Karpas-422 (cell line): ENCODE results near the gene CDKN2B-AS1. TPM values are rescaled to one million over a fixed set of nuclear protein-coding genes. Genes with fewer than 3 reads are reported as not detected.

Experiments
- DNase-seq: peaks from one replicate; pipeline ENCODE4 v3.0.0-alpha.2; 2015
- H2AFZ ChIP-seq: fragments of 200-600 bp; sonication (generic); 2 replicates; pipeline ENCODE4 v1.6.1; 2014; ENCODE audit warnings: antibody characterized with exemption, low read length, mixed read lengths
- H3K27ac ChIP-seq: fragments of 200-600 bp; sonication (generic); 2 replicates; pipeline ENCODE4 v1.5.1; 2014; ENCODE audit warnings: mild to moderate bottlenecking, low read length, moderate library complexity
- H3K27me3 ChIP-seq: fragments of 200-600 bp; sonication (generic); 2 replicates; pipeline ENCODE4 v1.6.1; 2014; ENCODE audit warnings: low read length, mixed read lengths
- H3K36me3 ChIP-seq: fragments of 200-600 bp; sonication (generic); 2 replicates; pipeline ENCODE4 v1.6.1; 2014; ENCODE audit warnings: low read length, mixed read lengths; ENCODE audit not compliant: insufficient read depth
- H3K4me1 ChIP-seq: fragments of 200-600 bp; sonication (generic); 2 replicates; pipeline ENCODE4 v1.6.1; 2014; ENCODE audit warnings: mild to moderate bottlenecking, low read length, mixed read lengths
- H3K4me2 ChIP-seq: fragments of 200-600 bp; sonication (generic); 2 replicates; pipeline ENCODE4 v1.6.1; 2014; ENCODE audit warnings: low read length, low read depth, mild to moderate bottlenecking; ENCODE audit not compliant: poor library complexity, severe bottlenecking
- H3K4me3 ChIP-seq: fragments of 200-600 bp; sonication (generic); 2 replicates; pipeline ENCODE4 v1.5.1; 2014; ENCODE audit warnings: mild to moderate bottlenecking, antibody characterized with exemption, low read length, mixed read lengths
- H3K79me2 ChIP-seq: fragments of 200-600 bp; sonication (generic); 2 replicates; pipeline ENCODE4 v1.6.1; 2014; ENCODE audit warnings: mild to moderate bottlenecking, low read length, mixed read lengths
- H3K9ac ChIP-seq: fragments of 200-600 bp; sonication (generic); 2 replicates; pipeline ENCODE4 v1.6.0; 2014; ENCODE audit warnings: low read length
- H3K9me2 ChIP-seq: fragments of 200-600 bp; sonication (generic), shearing (Covaris generic); replicated peaks from 2 replicates; pipeline ENCODE4 v1.6.0; 2014; ENCODE audit warnings: mild to moderate bottlenecking, low read length, moderate library complexity; ENCODE audit not compliant: insufficient read depth
- H3K9me3 ChIP-seq: fragments of 300-700, 200-600 bp; sonication (generic); 2 replicates; pipeline ENCODE4 v1.6.1; 2014; ENCODE audit warnings: low read length, mixed read lengths
- H4K20me1 ChIP-seq: fragments of 200-600 bp; sonication (generic); 2 replicates; pipeline ENCODE4 v1.6.1; 2014; ENCODE audit warnings: mild to moderate bottlenecking, antibody characterized with exemption, low read length, low read depth; ENCODE audit not compliant: insufficient read depth
- total RNA-seq: library from RNA; depleted of rRNA; stranded (reverse); fragments of >200 nt; shearing (Covaris generic); gene quantifications from 2 replicates; pipeline ENCODE4 v1.2.3, GENCODE V29; 2014; ENCODE audit warnings: low replicate concordance

Gene CDKN2B-AS1
- total RNA-seq, 1 experiment from 2014 or later, result 35.3 TPM

GRCh38 chr9:22005702-22006606, 11.4 kb downstream of the CDKN2B-AS1 start:
- no peak overlapping the region for H2AFZ ChIP-seq
- H3K27me3 ChIP-seq, result no peaks in the 10 kb centered on the region
- H3K9me3 ChIP-seq, result no peaks in the 10 kb centered on the region
- no peak overlapping the region for H3K9ac ChIP-seq
- peaks cover 57% of the 10 kb centered on the region for H3K4me1 ChIP-seq
- peaks cover 82% of the 10 kb centered on the region for H3K79me2 ChIP-seq
- H3K9me2 ChIP-seq, result no peaks in the 10 kb centered on the region
- H3K4me2 ChIP-seq, result no peak overlapping the region
- H3K36me3 ChIP-seq, result no peaks in the 10 kb centered on the region
- H4K20me1 ChIP-seq, result no peaks in the 10 kb centered on the region
- DNase-seq, result no peak
- no peak overlapping the region for H3K4me3 ChIP-seq
- H3K27ac ChIP-seq, result no peak overlapping the region

- Histone ChIP-seq H3K9me2 (no peaks in the 10 kb centered on the region), H3K36me3 (peaks cover 10% of the 10 kb centered on the region), H3K4me1 (peaks cover 33% of the 10 kb centered on the region), H3K27me3 (no peaks in the 10 kb centered on the region), H3K4me3 (peak overlapping the region; percentile 82), H3K79me2 (peaks cover 79% of the 10 kb centered on the region), H2AFZ (peak overlapping the region; percentile 86; the same call in 1 of the 2 replicates), H3K27ac (peak overlapping the region; percentile 39), H4K20me1 (no peaks in the 10 kb centered on the region), H3K9me3 (no peaks in the 10 kb centered on the region), H3K9ac (peak overlapping the region; percentile 71), H3K4me2 (peak overlapping the region; percentile 97)
- DNase-seq, result no peak
Observed at GRCh38 chr9:22008384-22008716, 13.8 kb downstream of the CDKN2B-AS1 start.

GRCh38 chr9:22008717-22009505, 14.3 kb downstream of the CDKN2B-AS1 start, which contains the start of gene CDKN2B:
TSS of gene CDKN2B (minus strand) at chr9:22009305. CDS start at chr9:22008953, 352 bp downstream.
- H3K27me3 ChIP-seq, result no peaks in the 10 kb centered on the region
- no peaks in the 10 kb centered on the region for H4K20me1 ChIP-seq
- peak within 1 kb of the TSS; percentile 82 for H3K4me3 ChIP-seq
- peak within 1 kb of the TSS; percentile 86; the same call in 1 of the 2 replicates for H2AFZ ChIP-seq
- peaks cover 27% of the 10 kb centered on the region for H3K4me1 ChIP-seq
- H3K79me2 ChIP-seq, result peaks cover 79% of the 10 kb centered on the region
- no peaks in the 10 kb centered on the region for H3K9me2 ChIP-seq
- peak within 1 kb of the TSS; percentile 39 for H3K27ac ChIP-seq
- peak within 1 kb of the TSS; percentile 71 for H3K9ac ChIP-seq
- peak within 1 kb of the TSS; percentile 97 for H3K4me2 ChIP-seq
- no peaks in the 10 kb centered on the region for H3K9me3 ChIP-seq
- peak; percentile 96 for DNase-seq
- H3K36me3 ChIP-seq, result peaks cover 10% of the 10 kb centered on the region

- peak overlapping the region; percentile 68 for H3K9ac ChIP-seq
- DNase-seq, result no peak
- peak overlapping the region; percentile 2; the same call in 1 of the 2 replicates for H3K27ac ChIP-seq
- peak overlapping the region; percentile 22; the same call in 1 of the 2 replicates for H2AFZ ChIP-seq
- H3K4me3 ChIP-seq, result peak overlapping the region; percentile 82
- no peaks in the 10 kb centered on the region for H4K20me1 ChIP-seq
- H3K79me2 ChIP-seq, result peaks cover 73% of the 10 kb centered on the region
- no peaks in the 10 kb centered on the region for H3K9me3 ChIP-seq
- no peaks in the 10 kb centered on the region for H3K27me3 ChIP-seq
- H3K4me1 ChIP-seq, result peaks cover 22% of the 10 kb centered on the region
- H3K4me2 ChIP-seq, result peak overlapping the region; percentile 97
- no peaks in the 10 kb centered on the region for H3K9me2 ChIP-seq
- H3K36me3 ChIP-seq, result peaks cover 10% of the 10 kb centered on the region
Observed at GRCh38 chr9:22009506-22009867, 14.9 kb downstream of the CDKN2B-AS1 start.

GRCh38 chr9:22010866-22011625, 16.5 kb downstream of the CDKN2B-AS1 start:
- Histone ChIP-seq H4K20me1 (no peaks in the 10 kb centered on the region), H3K27ac (no peak overlapping the region), H3K9ac (no peak overlapping the region), H3K4me1 (peaks cover 21% of the 10 kb centered on the region), H3K36me3 (peaks cover 10% of the 10 kb centered on the region), H3K4me3 (no peak overlapping the region), H3K27me3 (no peaks in the 10 kb centered on the region), H3K9me2 (no peaks in the 10 kb centered on the region), H2AFZ (no peak overlapping the region), H3K9me3 (no peaks in the 10 kb centered on the region), H3K79me2 (peaks cover 58% of the 10 kb centered on the region), H3K4me2 (no peak overlapping the region)
- no peak for DNase-seq

- no peak overlapping the region for H3K4me3 ChIP-seq
- no peaks in the 10 kb centered on the region for H3K27me3 ChIP-seq
- no peak for DNase-seq
- no peak overlapping the region for H3K4me2 ChIP-seq
- no peaks in the 10 kb centered on the region for H3K9me2 ChIP-seq
- peaks cover 97% of the 10 kb centered on the region for H3K79me2 ChIP-seq
- no peak overlapping the region for H3K9ac ChIP-seq
- peaks cover under 1% of the 10 kb centered on the region; the same call in 1 of the 2 replicates for H3K4me1 ChIP-seq
- H3K9me3 ChIP-seq, result peaks cover 11% of the 10 kb centered on the region
- no peaks in the 10 kb centered on the region for H4K20me1 ChIP-seq
- H3K36me3 ChIP-seq, result 0 out of 2 replicates have a peak, but pooled peaks cover 4% of the 10 kb centered on the region
- no peak overlapping the region for H2AFZ ChIP-seq
- no peak overlapping the region for H3K27ac ChIP-seq
Observed at GRCh38 chr9:22022396-22022795, 27.8 kb downstream of the CDKN2B-AS1 start.

- no peaks in the 10 kb centered on the region for H3K9me3 ChIP-seq
- H3K4me3 ChIP-seq, result no peak overlapping the region
- H3K4me1 ChIP-seq, result peaks cover 24% of the 10 kb centered on the region
- no peak for DNase-seq
- no peak overlapping the region for H3K4me2 ChIP-seq
- no peaks in the 10 kb centered on the region for H3K36me3 ChIP-seq
- H3K27me3 ChIP-seq, result no peaks in the 10 kb centered on the region
- H2AFZ ChIP-seq, result no peak overlapping the region
- H3K9me2 ChIP-seq, result no peaks in the 10 kb centered on the region
- H3K27ac ChIP-seq, result no peak overlapping the region
- no peaks in the 10 kb centered on the region for H4K20me1 ChIP-seq
- no peak overlapping the region for H3K9ac ChIP-seq
- H3K79me2 ChIP-seq, result peaks cover 64% of the 10 kb centered on the region
Observed at GRCh38 chr9:22026696-22027095, 32.1 kb downstream of the CDKN2B-AS1 start.
